Progenitor cell of endocrine pancreas (in vitro differentiated cells): ENCODE data around the gene FOXO1. TPM values are rescaled to one million over a fixed set of nuclear protein-coding genes. Genes with fewer than 3 reads are reported as not detected.

Source experiments
- DNase-seq: peaks from one replicate; pipeline ENCODE4 v3.0.0; 2021; ENCODE audit warnings: low spot score; ENCODE audit not compliant: unreplicated experiment
- H3K27ac Mint-ChIP-seq: 2 replicates; pipeline ENCODE4 v1.8.0; 2021; ENCODE audit warnings: mild to moderate bottlenecking, moderate library complexity, mixed read lengths
- H3K27me3 Mint-ChIP-seq: 2 replicates; pipeline ENCODE4 v1.8.0; 2021; ENCODE audit warnings: mixed read lengths
- H3K36me3 Mint-ChIP-seq: 2 replicates; pipeline ENCODE4 v1.8.0; 2022; ENCODE audit warnings: mixed read lengths; ENCODE audit not compliant: insufficient read depth
- H3K4me1 Mint-ChIP-seq: 2 replicates; pipeline ENCODE4 v1.8.0; 2021; ENCODE audit warnings: low read depth, mixed read lengths
- H3K4me3 Mint-ChIP-seq: 2 replicates; pipeline ENCODE4 v1.8.0; 2021; ENCODE audit warnings: low read depth, mild to moderate bottlenecking, moderate library complexity, mixed read lengths
- H3K9me3 Mint-ChIP-seq: 2 replicates; pipeline ENCODE4 v1.8.0; 2021; ENCODE audit warnings: low read depth, mixed read lengths
- CTCF ChIP-seq: fragments of 200-600 bp; sonication (generic); IDR thresholded peaks from one replicate; pipeline ENCODE4 v1.5.0; 2021; ENCODE audit warnings: antibody characterized with exemption, mild to moderate bottlenecking; ENCODE audit not compliant: unreplicated experiment
- total RNA-seq: library from RNA; stranded (reverse); gene quantifications from 2 replicates; pipeline ENCODE4 v1.2.1, GENCODE V29; 2021

Gene FOXO1
- total RNA-seq, 1 donor from 2014 or later, result 15.7 TPM

- no peak for DNase-seq
- H3K27me3 Mint-ChIP-seq, result no peaks in the 10 kb centered on the region
- no peak overlapping the region for H3K27ac Mint-ChIP-seq
- peaks cover 26% of the 10 kb centered on the region for H3K4me1 Mint-ChIP-seq
- H3K9me3 Mint-ChIP-seq, result peaks cover 1% of the 10 kb centered on the region
- TF ChIP-seq CTCF, result no peak
- H3K36me3 Mint-ChIP-seq, result no peaks in the 10 kb centered on the region
- no peak overlapping the region for H3K4me3 Mint-ChIP-seq
Measured at GRCh38 chr13:40536443-40537113, 129.9 kb downstream of the FOXO1 start.

GRCh38 chr13:40535345-40535836, 131.1 kb downstream of the FOXO1 start:
- TF ChIP-seq CTCF, result no peak
- no peak for DNase-seq
- Mint-ChIP-seq H3K36me3 (no peaks in the 10 kb centered on the region), H3K9me3 (peaks cover 5% of the 10 kb centered on the region), H3K27me3 (no peaks in the 10 kb centered on the region), H3K4me1 (peaks cover 22% of the 10 kb centered on the region), H3K27ac (peak overlapping the region; percentile 85), H3K4me3 (no peak overlapping the region)

- TF ChIP-seq CTCF, result no peak
- Mint-ChIP-seq H3K9me3 (peaks cover 5% of the 10 kb centered on the region), H3K27me3 (no peaks in the 10 kb centered on the region), H3K4me3 (no peak overlapping the region), H3K36me3 (no peaks in the 10 kb centered on the region), H3K4me1 (peaks cover 15% of the 10 kb centered on the region), H3K27ac (no peak overlapping the region)
- DNase-seq, result no peak
Measured at GRCh38 chr13:40534456-40534855, 132.0 kb downstream of the FOXO1 start.

GRCh38 chr13:40533072-40533471, 133.4 kb downstream of the FOXO1 start:
- no peak overlapping the region for H3K4me3 Mint-ChIP-seq
- DNase-seq, result no peak
- no peak for TF ChIP-seq CTCF

GRCh38 chr13:40530961-40531360, 135.5 kb downstream of the FOXO1 start:
- no peak for DNase-seq
- H3K4me3 Mint-ChIP-seq, result no peak overlapping the region
- no peaks in the 10 kb centered on the region for H3K27me3 Mint-ChIP-seq
- H3K36me3 Mint-ChIP-seq, result peaks cover 3% of the 10 kb centered on the region
- H3K4me1 Mint-ChIP-seq, result peaks cover 3% of the 10 kb centered on the region
- no peak overlapping the region for H3K27ac Mint-ChIP-seq
- peaks cover 11% of the 10 kb centered on the region for H3K9me3 Mint-ChIP-seq
- TF ChIP-seq CTCF, result no peak

More at GRCh38 chr13:40533072-40533471, 133.4 kb downstream of the FOXO1 start:
- no peaks in the 10 kb centered on the region for H3K36me3 Mint-ChIP-seq
- no peak overlapping the region for H3K27ac Mint-ChIP-seq
- peaks cover 6% of the 10 kb centered on the region for H3K9me3 Mint-ChIP-seq
- H3K4me1 Mint-ChIP-seq, result peaks cover 15% of the 10 kb centered on the region
- no peaks in the 10 kb centered on the region for H3K27me3 Mint-ChIP-seq
